Measurements from ENCODE around the gene SLC30A3. TPM values are rescaled to one million over a fixed set of nuclear protein-coding genes. Genes with fewer than 3 reads are reported as not detected.

The SLC30A3 gene
- total RNA-seq, 4 donors from 2014 or later = 0.44 TPM; not detected in 3

- TF ChIP-seq CTCF (IDR thresholded peaks at IDR 0.05) = peak; percentile 21 to 57 (median 48)
- no peak for TF ChIP-seq POLR2A (IDR thresholded peaks at IDR 0.05)
- no peaks in the 10 kb centered on the region for H3K36me3 ChIP-seq
- H3K4me1 ChIP-seq = peaks cover 0 to 7% (median 0%) of the 10 kb centered on the region in 4 donors
- WGBS, 2 donors = 30 to 39% methylated on average over 14 to 22 of the region's 22 CpGs
- H3K4me3 ChIP-seq = no peak overlapping the region
- no peaks in the 10 kb centered on the region for H3K9me3 ChIP-seq
- peaks cover 0 to 51% of the 10 kb centered on the region in 2 donors for H3K27me3 ChIP-seq
- DNase-seq (ENCODE audit: low spot score in 2 of 2) = no peak
- H3K27ac ChIP-seq = no peak overlapping the region
Observed at GRCh38 chr2:27249891-27250651, 12.8 kb downstream of the SLC30A3 start.

- no peaks in the 10 kb centered on the region for H3K9me3 ChIP-seq
- no peak overlapping the region for H3K27ac ChIP-seq
- no peak for DNase-seq (ENCODE audit: low spot score in 2 of 2)
- peaks cover 0 to 44% of the 10 kb centered on the region in 2 donors for H3K27me3 ChIP-seq
- H3K36me3 ChIP-seq = peaks cover 0 to 4% (median 0%) of the 10 kb centered on the region in 3 donors
- WGBS, 2 donors = 30 to 50% methylated on average over 12 of the region's 12 CpGs
- no peak overlapping the region for H3K4me3 ChIP-seq
- H3K4me1 ChIP-seq = peaks cover 0 to 7% (median 0%) of the 10 kb centered on the region in 4 donors
- TF ChIP-seq EP300 (IDR thresholded peaks at IDR 0.05) (no peak), POLR2A (IDR thresholded peaks at IDR 0.05) (no peak), CTCF (IDR thresholded peaks at IDR 0.05) (no peak)
Observed at GRCh38 chr2:27249159-27249890, 13.5 kb downstream of the SLC30A3 start.

- Histone ChIP-seq H3K27ac (no peak overlapping the region), H3K27me3 (peaks cover 0 to 32% of the 10 kb centered on the region in 2 donors), H3K4me1 (peaks cover 0 to 7% (median 0%) of the 10 kb centered on the region in 4 donors), H3K36me3 (peaks cover 0 to 18% (median 6%) of the 10 kb centered on the region in 3 donors), H3K9me3 (no peaks in the 10 kb centered on the region), H3K4me3 (no peak overlapping the region)
- 83 to 93% methylated on average over 4 of the region's 4 CpGs for WGBS, 2 donors
- no peak for DNase-seq (ENCODE audit: low spot score in 2 of 2)
- TF ChIP-seq CTCF (IDR thresholded peaks at IDR 0.05) (no peak), EP300 (IDR thresholded peaks at IDR 0.05) (no peak), POLR2A (IDR thresholded peaks at IDR 0.05) (no peak)
Observed at GRCh38 chr2:27247893-27248292, 15.0 kb downstream of the SLC30A3 start.

GRCh38 chr2:27245626-27246025 is 17.2 kb downstream of the SLC30A3 start:
- Histone ChIP-seq H3K36me3 (peaks cover 3 to 41% (median 8%) of the 10 kb centered on the region in 3 donors), H3K4me1 (peaks cover 0 to 6% (median 0%) of the 10 kb centered on the region in 4 donors), H3K27ac (no peak overlapping the region), H3K27me3 (peaks cover 0 to 11% of the 10 kb centered on the region in 2 donors), H3K4me3 (no peak overlapping the region), H3K9me3 (no peaks in the 10 kb centered on the region)
- 66 to 81% methylated on average over 4 of the region's 4 CpGs for WGBS, 2 donors
- no peak for DNase-seq (ENCODE audit: low spot score in 2 of 2)
- no peak for TF ChIP-seq EP300 (IDR thresholded peaks at IDR 0.05)
- TF ChIP-seq POLR2A (IDR thresholded peaks at IDR 0.05) = no peak
- TF ChIP-seq CTCF (IDR thresholded peaks at IDR 0.05) = no peak

- DNase-seq (ENCODE audit: low spot score in 2 of 2) = no peak
- no peaks in the 10 kb centered on the region for H3K9me3 ChIP-seq
- WGBS, 2 donors = 69 to 70% methylated on average over 10 of the region's 10 CpGs
- peaks cover 3 to 46% (median 11%) of the 10 kb centered on the region in 3 donors for H3K36me3 ChIP-seq
- H3K27ac ChIP-seq = no peak overlapping the region
- peaks cover 0 to 6% of the 10 kb centered on the region in 2 donors for H3K27me3 ChIP-seq
- H3K4me3 ChIP-seq = no peak overlapping the region
- H3K4me1 ChIP-seq = peaks cover 0 to 1% (median 0%) of the 10 kb centered on the region in 4 donors
- TF ChIP-seq POLR2A (IDR thresholded peaks at IDR 0.05) (no peak), EP300 (IDR thresholded peaks at IDR 0.05) (no peak), CTCF (IDR thresholded peaks at IDR 0.05) (no peak)
Observed at GRCh38 chr2:27245116-27245515, 17.7 kb downstream of the SLC30A3 start.

Data from tibial nerve (tissue), 4 donors.